GM19324 (cell line): Measurements from ENCODE around the gene PRDM5.

Experiments
- ATAC-seq: cut with Tn5 transposase; IDR thresholded peaks from one replicate; pipeline ENCODE4 v1.9.1; 2021; ENCODE audit warnings: mild to moderate bottlenecking, moderate library complexity; ENCODE audit not compliant: unreplicated experiment, low FRiP score

PRDM5 gene

DNA sequence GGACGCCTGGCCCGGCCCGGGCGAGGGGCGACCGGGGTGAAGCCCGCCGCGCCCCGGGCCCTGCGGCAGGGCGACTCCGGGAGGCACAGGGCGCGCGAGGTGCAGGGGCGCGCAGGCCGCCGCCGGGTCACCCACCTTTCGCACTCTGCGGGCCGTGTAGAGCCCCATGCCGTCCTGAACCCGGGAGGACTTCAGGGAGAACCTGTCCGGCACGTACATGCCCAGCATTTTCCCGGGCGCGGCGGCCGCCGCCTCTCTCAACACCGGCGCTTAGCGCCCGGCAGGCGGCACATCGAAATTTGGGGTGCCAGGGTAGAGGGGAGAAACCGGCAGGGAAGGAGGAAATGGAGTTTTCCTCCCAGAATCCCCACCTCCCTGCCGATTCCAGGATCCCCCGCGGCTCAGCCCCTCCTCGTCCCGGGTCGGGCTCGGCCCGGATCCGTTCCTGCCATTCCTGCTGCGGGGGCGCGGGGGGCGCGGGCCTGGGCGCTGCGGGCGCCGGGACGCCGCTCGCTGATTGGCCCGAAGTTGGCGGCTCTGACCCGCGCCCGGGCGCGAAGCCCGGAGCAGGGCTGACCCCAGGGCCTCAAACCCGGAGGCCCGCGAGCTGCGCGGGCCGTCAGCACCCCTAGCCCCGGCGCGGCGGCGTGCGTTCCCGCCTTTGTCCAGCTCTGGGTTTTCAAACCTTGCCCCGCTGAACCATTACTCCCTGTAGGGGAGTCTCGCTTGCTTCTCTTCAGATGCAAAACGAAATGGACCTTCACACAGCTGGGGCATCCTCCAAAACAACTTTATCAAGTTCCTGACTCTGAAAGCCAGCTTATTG lies at the start of gene PRDM5:
Gene PRDM5 (minus strand): TSS at position 346 of the 826 bp plus-strand sequence. CDS start 118 bp downstream, at position 228.
- ATAC-seq = no peak

DNA sequence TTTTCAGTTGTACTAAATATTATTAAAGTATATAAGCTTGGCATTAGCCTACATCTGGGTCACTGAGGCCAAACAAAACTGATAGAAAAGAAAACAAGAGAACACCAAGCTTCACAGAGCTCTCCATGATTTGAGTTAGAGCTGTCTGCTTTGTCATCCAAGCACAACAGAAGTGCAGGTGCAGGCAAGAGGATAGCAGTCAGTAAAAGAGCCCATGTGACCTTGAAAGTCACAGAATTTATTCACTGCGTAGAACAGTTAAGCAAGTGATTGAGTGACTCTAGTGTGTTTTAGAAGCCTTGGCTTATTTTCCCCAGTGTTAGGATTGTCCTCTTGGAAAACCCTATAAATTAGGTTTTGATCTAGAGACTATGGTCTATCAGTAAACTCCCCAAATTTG lies 49.4 kb upstream of the PRDM5 start:
- no peak for ATAC-seq

DNA sequence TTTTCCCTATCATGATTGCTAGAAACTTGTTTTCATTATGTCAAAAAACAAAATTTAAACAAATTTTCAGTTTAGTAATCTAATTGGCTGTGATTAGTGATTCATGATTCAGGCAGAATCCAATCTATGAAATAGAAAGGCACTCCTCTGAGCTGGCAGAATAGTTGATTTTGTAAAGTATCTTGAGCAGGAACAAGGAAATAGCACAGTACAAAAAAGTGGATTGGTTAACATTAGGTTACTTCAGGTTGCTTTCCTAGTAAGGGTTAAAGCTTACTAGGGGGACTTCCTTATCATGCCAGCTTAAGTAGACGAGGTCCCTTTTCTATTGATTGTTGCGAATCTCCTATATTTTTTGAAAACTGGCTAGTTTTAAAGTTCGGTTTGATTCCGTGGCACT lies 43.4 kb upstream of the PRDM5 start:
- ATAC-seq = no peak

DNA sequence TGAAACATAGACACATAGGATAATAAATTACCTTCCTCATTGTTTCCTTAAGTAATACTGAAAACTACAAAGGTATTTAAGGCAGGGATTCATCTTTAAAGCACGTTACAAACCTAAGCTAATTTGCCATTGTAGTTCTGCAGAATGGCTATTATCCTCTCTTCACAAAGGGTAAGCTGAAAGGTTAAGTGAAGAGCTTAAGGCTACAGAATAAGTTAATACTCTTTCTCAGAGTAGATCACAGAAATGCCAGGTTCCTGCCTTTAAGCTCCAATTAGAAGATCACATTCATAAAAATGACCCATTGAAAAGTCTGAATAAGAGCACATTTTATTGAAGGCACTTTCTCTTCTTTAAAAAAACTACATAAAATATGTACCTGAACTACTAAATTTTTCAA lies 42.1 kb upstream of the PRDM5 start:
- no peak for ATAC-seq

DNA sequence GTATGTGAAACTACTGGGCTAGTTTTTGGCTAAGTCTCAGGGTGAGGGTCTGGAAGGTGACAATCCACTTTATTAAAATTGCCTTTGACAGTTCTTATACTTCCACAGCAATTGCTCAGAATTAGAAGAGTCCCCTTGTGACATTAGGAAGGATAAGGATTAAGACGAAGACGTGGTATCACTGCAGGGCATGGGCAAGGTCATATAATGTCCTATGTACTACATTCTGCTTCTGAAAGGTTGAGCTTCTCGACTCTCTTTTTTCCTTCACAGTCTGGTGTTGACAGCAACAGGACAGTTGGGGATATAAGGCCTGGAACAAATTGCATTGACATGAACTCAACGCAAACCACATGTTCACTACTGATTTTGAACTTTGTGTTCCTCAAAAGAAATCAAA lies 40.9 kb upstream of the PRDM5 start:
- no peak for ATAC-seq

DNA sequence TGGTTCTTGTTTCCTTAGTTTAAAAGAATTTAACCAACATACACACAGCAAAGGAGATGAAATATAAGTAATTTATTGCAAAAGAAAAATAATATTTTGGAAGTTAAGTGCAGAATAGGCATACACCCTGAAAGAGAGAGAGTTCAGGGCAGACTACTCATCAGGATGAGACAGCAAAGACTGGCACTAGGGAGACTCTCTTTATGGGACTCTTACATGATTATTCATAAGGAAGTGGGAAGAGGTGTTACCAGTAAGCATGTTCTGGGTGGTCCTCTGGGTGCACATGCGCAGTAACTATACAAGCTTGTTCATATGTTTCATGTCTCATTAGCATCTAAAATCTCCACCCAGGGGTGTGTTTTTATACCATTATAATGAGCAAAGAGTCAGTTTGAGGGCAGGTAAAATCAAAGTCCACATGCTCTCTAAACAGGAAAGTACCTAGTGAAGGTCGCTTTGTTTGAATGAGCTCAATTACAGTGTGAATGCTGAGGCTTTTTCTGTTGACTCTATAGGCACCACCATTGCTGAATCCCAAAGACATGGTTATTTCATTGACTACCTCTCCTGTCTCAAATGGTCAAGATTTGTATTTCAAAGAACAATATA lies 38.2 kb upstream of the PRDM5 start:
- ATAC-seq = no peak

DNA sequence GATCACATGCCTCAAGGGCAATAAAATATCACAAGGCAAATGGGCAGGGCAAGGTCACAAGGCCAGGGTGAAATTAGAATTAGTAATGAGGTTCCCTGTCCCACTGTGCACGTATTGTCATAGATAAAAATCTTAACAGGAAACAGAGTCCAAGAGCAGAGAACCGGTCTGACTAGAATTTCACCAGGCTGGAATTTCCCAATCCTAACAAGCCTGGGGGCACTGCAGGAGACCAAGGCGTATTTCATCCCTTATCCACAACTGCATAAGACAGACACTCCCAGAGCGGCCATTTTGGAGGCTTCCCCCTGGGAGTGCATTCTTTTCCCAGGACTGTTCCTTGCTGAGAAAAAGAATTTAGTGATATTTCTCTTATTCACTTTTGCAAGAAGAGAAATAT lies 25.9 kb upstream of the PRDM5 start:
- ATAC-seq = no peak

DNA sequence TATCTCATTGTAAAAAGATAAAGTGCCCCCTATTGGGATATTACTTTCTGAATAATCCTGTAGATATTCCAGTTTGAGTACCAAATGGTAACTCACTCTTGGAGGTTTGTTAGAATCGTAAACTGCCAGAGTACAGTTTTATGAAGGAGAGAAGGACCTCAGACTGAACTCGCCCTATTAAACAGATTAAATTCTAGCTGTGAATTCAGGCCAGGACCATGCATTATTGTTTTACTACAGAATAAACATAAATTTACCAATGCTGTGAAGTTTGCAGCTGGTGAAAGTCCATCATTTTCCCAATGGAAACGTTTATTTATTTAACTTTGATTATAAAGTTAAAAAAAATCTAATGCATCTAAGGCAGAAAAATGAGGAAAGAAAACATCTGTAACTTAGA lies 20.2 kb upstream of the PRDM5 start:
- ATAC-seq = no peak

DNA sequence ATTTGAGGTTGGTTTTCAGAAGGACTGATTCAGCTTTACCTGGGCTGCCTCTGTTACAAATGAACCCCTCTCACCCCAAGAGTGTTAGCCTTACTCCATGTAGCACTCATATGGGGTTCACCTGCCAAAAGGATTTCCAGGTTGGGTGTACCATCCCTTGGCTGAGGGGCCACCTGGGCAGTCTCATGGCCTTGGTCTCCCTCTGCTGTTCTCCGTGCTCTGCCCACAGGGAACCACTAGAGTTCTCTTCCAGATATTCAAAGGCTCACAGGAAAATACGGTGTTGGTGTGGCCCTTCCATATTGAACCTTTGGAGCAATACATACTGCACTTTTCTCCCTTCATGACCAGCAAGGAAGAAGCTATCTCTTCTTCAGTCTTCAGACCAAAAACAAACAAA lies 18.0 kb upstream of the PRDM5 start:
- no peak for ATAC-seq

DNA sequence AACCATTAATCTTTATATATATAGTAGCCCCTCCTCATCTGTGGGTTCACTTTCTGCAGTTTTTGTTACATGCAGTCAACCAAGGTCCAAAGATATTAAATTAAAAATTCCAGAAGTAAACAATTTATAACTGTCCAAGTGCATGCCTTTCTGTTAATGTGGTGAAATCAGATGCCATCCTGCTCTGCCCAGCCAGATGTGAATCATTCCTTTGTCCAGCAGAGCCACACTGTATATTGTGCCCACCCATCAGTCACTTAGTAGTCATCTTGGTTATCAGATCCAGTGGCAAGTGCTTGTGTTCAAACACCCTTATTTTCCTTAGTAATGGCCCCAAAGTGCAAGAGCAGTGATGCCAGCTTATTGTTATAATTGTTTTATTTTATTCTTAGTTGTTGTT lies 17.2 kb upstream of the PRDM5 start:
- no peak for ATAC-seq

DNA sequence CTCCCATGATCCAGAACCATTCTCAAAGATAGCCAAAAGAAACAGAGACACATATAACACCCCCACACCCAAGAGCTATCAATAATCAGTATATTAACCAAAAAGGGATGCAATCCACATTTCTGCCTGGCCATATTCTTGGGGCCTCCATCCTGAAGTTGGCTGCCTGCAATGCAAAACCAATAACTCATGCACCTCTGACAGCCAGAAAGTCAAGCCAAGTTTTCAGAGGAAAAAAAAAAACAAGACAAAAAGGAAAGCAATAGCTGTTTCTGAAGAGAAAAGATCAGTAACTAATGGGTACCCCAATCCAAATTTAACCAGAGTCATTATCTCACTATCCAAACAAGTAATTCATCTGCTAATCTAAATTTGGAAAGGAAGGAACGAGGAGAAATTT lies 7.3 kb upstream of the PRDM5 start:
- no peak for ATAC-seq

DNA sequence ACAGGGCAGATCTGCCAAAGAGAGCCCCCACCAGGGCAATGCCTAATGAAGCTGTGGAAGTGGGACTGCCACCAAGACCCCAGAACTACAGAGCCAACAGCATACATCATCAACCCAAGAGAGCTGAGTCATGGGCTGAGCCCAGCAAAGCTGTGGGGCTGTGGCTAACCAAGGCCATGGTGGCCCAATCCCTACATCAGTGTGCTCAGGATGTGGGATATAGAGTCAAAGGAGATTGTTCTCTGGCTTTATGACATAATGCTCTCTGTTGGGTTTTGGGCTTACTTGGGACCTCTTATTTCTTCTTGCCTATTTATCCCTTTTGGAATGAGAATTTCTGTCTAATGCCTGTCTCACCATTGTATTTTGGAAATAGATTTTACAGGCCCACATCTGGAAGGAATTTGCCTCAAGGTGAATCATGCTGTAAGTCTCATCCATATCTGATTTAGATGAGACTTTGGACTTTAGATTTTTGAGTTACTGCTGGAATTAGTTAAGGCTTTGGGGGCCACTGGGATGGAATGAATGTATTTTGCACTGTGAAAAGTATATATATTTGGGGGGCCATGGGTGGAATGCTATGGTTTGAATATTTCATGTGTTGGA lies 5.4 kb upstream of the PRDM5 start:
- ATAC-seq = no peak

DNA sequence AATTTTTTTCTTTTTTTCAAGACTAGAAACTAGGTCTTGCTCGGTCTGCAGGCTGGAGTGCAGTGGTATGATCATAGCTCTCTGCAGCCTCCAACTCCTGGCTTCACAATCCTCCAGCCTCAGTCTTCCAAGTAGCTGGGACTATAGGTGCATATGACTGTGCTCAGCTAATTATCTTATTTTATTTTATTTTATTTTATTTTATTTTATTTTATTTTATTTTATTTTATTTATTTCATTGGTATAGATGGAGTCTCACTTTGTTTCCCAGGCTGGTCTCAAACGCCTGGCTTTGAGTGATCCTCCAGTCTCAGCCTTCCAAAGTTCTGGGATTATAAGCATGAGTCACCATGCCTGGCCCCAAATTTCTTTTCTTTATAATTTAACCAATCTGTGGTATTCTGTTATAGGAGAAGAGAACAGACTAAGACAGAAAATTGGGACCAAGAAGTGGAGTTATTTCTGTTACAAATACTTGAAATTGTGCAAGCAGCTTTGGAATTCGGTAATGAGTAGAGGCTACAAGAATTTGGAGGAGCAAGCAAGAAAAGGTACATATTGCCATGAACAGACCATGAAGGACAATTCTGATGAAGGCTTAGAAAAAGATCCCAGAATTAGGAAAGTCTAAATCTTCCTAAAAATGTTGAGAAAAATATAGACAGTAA lies 4.0 kb upstream of the PRDM5 start:
- ATAC-seq = no peak

DNA sequence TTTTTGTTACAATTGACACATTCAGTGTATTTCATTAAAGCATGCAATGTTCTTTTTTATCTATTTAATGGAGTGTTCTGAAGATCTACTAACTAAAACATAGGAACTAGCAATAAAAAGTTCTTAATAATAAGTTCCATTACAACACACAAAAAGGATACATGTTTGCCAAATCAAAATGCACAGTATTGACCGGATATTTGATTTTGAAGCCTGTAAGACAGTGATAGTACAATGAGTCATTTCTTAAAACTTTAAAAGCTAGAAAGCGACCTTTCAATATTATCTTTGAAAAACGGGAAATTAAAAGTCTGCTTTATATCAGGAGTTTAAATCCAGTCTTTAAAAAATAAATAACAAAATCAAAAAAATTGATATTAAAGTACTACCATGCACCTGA lies 2.4 kb upstream of the PRDM5 start:
- no peak for ATAC-seq

DNA sequence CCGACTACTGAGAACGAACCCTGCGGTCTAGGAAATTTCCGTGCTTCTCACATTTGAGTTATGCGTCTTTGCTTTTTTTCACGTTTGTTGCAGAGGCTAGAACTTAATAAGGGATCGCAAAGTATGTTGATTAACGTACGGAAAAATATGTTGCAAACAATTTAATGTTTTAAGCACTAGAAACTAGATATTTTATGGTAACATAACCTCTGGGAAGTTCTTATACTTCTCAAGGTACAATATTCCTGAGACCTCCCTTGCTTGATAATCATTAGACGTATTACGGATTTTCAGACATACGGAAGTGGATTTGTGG lies 639 bp upstream of the PRDM5 start:
- ATAC-seq = no peak

DNA sequence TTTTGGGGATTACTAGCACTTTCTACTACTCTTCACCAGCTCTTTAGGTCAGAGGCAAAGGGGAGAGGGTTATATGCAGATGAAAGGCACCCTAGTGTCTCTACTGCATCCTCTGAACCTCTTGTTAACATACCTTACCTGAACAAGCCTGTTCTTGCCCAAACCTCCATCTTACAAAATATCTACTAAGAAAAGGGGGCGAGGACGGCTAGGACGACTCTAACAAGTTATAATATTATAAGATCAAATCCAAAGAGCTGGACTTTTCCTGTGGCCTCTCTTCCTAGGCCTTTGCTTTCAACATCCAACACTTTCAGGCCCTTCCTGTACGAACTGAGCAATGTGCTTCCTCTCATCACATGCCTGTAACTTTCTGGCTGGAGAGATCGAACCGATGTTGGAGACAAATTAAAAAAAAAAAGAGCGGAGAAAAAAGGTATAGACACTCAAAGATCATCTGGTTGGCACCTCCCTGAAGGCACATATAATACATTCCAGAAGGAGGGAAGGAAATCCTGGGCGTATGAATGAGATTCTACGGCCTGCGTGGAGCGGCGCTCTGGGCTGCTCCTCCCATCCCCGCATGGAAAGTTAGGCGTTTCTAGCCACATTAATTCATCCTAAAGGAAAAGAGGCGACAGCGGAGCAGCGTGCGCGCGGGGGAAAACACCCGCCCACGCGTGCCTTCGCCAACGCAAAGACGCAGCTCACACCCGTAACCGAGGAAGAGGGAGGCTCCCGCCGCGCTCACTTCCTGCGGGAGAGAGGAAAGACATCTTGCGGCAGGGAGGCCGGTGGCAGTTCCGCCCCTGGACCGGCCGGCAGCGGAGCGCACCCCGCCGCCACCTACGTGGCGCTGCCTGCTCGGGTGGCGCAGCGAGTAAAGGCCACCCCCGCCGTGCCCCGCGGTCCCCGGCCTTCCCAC lies 808 bp downstream of the PRDM5 start:
- no peak for ATAC-seq

DNA sequence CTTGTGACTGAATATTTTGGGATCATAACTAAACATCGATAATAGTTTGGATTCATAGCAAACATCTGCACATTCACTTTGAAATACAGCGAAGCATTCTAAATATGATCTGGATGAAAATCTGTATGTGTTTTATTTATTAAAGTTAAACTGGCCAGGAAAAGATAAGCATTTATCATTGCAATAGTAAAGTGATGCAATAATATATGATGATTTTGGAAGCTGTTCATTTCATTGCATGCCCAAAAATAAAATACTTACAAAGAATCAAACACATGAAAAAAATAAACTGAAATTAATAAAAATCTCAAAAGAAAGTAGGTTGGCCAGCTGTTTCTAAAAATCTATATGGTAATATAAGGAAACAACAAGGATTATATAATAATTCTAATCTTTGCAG lies 1.9 kb downstream of the PRDM5 start:
- ATAC-seq = no peak

DNA sequence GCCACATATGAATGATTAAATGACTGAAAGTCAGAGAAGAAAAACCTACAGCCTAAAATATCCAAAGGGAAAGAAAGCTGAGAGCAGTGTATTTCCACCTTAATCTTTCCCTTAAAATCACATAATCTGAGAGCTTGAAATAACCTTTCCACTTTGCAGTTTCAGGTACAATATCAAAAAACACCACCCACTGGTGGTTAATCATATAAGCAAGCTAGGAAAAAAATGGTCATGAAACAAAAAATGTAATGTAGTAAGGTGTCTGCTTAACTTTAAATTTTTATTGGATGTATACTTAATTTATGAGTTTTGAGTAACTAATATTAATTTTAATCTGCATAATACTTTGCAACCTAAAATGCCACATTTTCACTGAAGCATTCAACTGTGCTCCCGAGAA lies 3.2 kb downstream of the PRDM5 start:
- no peak for ATAC-seq

DNA sequence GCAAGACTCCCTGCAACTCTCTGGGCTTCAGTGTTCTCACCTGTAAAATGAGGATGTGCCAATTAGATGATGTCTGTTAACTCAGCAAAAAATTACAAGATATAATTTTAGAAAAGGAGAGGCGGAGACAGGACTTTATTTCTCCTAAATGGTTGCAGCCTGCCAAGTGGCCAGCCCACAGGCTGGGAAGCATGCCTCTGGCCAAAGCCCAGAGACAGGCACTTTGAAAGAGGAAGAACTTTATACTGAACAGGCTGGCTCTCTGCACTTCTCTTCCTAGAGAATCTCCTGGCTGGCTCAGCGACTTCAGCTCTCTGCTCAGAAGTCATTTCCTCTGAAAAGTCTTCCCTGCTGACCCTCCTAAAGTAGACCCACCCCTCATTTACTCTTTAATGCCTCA lies 3.7 kb downstream of the PRDM5 start:
- ATAC-seq = no peak

DNA sequence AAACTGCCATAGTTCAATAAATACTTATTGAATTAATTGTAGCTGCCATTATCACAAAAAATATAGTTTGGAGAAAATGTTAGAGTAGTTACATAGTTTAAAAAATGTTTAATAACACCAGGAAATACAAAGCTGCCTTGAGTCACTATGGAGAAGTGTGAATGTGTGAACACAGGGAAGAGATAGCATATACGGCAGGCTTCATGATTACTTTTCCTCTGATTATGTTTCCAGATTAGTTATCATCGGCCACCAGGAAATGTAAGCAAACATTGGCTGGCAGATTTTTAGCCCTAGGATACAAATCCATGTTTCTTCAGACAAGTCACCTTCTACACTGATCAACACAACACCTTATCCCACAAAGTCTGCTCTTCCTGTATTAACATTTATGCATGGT lies 4.4 kb downstream of the PRDM5 start:
- ATAC-seq = no peak

DNA sequence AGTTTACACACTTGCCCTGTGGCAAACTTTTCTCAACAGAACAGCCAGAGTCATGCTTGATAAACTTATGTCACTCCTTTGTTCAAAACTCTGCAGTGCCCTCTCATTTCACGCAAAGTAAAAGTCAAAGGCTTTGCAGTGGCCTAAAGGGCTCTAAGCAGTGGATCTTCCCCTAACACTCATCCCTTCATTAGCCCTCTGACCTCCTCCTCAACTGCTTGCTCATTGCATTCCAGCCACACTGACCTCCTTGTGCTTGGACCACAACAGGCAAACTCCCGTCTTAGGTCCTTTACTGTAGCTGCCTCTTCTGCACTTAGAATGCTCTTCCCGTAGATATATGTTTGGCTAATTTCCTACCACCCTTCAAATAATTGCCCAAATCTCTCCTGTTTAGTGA lies 5.6 kb downstream of the PRDM5 start:
- ATAC-seq = no peak
